ENCODE results near the gene SCGN.

The SCGN gene

GRCh38 chr6:25652007-25652515 is at the start of gene SCGN:
TSS of gene SCGN (plus strand) at chr6:25652215. CDS start at chr6:25652404, 189 bp downstream.
- DNase-seq: peak; percentile 38

- no peak for DNase-seq
These were observed 49.4 kb upstream of the SCGN start for GRCh38 chr6:25602674-25602982.

GRCh38 chr6:25603251-25603650 is 48.8 kb upstream of the SCGN start:
- DNase-seq: no peak

DNA sequence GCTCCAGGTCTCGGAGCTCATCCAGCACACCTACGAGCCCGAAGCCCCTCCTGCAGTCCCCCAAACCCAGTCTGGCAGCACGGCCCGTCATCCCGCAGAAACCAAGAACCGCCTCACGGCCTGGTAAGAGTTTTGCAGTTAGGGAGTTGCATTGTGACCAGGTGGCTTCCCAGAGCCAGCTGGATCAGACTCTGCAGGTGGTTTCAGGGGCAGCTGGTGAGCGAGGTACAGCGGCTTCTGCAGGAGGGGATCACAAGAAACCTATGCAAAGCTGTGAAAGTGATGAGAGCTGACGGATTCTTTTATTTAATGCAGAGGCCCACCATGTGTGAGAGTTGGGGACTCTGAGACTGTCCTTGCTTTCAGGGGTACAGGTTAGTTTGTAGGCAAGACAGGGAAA is 45.9 kb upstream of the SCGN start:
- no peak for DNase-seq

DNA sequence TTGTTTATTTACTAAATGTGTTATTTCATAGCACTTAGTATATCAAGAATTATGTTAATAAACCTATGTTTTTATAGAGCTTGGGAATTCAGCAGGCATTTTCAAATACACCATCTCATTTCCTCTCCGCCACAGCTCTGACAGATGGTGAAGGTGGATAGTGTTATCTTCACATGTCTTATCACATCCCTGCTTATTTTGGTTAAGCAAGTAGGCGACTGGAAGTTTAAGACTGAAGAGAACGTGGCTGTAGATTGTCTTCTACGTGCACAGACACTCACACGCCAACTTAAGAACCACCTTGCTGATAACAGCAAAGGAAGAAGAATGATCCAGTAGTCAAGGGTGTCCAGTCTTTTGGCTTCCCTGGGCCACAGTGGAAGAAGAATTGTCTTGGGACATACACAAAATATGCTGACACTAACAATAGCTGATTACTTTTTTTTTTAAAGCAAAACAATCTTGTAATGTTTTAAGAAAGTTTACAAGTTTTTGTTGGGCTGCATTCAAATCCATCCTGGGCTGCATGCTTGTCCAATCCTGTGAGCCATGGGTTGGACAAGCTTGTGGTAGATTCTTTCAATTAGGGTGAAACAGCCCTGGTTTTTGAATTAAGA is 43.3 kb upstream of the SCGN start:
- DNase-seq: no peak

DNA sequence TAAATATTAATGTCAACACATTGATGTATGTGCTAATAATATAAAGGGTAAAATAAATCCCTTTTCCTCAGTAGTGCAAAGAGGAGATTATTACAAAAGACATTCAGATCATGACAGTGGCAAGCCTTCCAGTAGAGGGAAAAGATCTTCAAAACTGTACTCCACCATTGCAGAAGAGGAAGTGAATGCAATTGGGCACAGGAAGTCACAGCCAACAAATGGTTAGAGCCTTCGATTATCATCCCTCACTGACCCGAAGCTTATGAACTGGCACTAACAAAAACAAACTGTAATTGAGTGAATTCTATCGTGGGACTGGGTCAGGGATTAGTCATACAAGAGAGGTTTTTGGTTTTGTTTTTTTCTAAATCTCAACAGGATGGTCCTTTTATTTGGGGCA is 39.3 kb upstream of the SCGN start:
- no peak for DNase-seq

- no peak for DNase-seq
These were observed 38.6 kb upstream of the SCGN start for GRCh38 chr6:25613415-25613814.

- no peak for DNase-seq
These were observed 38.0 kb upstream of the SCGN start for GRCh38 chr6:25614052-25614451.

DNA sequence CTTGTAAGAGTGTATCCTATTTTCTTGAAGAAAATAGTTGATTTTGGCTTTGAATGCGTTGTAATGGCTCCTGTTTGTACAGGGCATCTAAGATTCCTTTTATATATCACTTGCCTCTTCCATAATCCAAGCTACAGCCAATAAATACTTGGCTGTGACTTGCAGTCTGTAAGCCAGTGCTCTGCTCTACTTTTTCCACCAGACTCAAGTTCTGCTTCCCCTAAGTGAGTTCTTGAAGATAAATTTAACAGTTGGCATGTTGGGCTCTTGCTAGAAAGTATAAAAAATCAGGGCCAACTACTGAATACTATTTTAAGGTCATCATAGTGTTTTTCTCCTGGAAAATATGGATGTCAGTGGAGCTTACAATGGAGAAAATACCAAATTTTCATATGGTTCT is 36.5 kb upstream of the SCGN start:
- DNase-seq: no peak

- no peak for DNase-seq
These were observed 34.0 kb upstream of the SCGN start for GRCh38 chr6:25617997-25618396.

DNA sequence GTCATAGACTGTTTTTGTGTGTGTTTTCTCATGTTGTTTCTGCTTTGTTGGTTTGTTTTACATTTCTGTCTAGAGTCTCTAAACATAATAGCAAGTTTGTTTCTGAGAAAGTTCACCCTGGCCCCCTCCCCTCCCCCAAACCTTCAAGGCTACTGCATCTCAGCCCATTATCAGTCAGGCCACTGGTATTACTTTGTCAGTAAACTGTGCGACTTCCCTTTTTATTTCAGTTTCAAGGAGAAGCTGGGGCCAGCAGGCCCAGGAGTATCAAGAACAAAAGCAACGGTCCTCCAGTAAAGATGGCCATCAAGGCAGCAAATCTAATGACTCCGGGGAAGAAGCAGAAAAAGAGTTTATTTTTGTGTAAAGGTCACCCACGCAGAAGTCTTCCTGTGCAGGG is 32.8 kb upstream of the SCGN start:
- no peak for DNase-seq

GRCh38 chr6:25620391-25620790 is 31.6 kb upstream of the SCGN start:
- no peak for DNase-seq

- no peak for DNase-seq
These were observed 28.9 kb upstream of the SCGN start for GRCh38 chr6:25623065-25623464.

GRCh38 chr6:25623879-25624278 is 28.1 kb upstream of the SCGN start:
- DNase-seq: no peak

GRCh38 chr6:25627001-25627400 is 25.0 kb upstream of the SCGN start:
- DNase-seq: no peak

DNA sequence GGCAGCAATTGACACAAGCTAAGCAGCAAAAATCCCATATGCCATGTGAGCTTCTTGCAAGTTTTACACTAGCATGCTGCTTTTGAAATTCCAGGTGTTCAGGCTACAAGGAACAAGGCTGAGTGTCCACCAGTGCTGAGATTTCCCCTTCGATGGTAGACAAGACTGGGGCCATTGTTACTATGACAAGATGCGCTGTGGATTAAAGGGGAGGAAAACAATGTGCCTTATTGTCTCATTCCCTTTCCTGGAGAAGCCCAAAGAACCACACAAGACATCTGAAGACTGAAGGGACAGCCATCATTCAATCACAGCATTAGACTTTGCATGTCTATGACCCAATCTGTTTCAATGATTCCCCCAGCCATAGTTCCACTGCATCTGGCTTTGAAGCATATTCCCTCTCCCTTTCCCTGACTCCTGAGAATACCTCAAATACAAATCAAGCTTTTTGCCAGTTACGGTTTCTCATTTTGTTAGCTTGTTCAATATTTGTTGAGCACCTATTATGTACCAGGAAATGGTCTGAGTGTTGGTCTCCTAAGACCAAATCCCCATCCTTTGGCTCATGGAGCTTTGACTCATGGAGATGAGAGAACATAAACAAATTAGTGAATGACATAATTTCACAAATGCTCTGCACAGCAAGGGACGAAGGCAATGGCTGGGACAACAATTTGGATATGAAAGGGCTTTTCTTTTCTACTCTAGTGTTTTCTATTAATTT is 23.4 kb upstream of the SCGN start:
- DNase-seq: no peak

GRCh38 chr6:25629198-25629576 is 22.8 kb upstream of the SCGN start:
- no peak for DNase-seq

- no peak for DNase-seq
These were observed 21.3 kb upstream of the SCGN start for GRCh38 chr6:25630508-25631278.

- DNase-seq: no peak
These were observed 16.1 kb upstream of the SCGN start for GRCh38 chr6:25635886-25636317.

GRCh38 chr6:25637211-25637610 is 14.8 kb upstream of the SCGN start:
- DNase-seq: no peak

DNA sequence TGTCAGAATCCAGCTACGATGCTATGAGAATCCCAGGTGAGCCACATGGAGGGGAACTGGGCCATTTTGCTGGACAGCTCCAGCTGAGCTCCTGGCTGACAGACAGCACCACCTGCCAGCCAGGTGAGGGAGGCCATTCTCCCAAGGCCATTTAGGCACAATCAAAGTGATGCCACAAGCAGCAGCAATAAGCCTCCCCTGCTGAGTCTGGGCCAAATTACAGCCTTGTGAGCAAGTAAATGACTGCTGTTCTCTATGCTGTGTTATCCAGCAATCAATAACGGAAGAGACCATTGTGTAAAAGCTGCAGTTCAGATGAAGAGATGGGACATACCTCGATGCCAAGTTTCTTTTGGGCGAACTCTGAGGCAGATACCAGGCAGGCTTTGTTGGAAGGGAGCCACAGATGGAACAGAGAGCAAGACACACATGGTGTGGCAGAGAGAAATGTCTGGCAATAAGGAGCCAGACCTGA is 14.0 kb upstream of the SCGN start:
- no peak for DNase-seq

DNA sequence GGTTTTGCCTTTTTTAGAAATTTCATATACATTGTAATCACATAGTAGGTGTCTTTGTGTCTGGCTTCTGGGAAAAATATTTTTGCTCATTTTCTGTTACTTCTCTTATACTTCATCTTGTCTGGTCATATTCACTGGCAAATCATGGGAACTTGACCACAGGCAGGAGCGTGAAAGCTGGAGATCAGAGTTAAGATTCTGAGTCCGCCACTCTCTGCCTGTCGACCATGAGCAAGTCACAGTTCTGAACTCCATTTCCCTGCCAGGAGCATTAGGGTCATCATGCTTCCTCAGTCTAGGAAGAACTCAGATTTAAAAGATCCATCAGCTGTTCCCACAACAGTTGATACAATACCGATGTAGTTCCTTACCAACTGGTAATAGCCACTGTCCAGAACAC is 12.4 kb upstream of the SCGN start:
- no peak for DNase-seq

- no peak for DNase-seq
These were observed 11.6 kb upstream of the SCGN start for GRCh38 chr6:25640446-25640845.

DNA sequence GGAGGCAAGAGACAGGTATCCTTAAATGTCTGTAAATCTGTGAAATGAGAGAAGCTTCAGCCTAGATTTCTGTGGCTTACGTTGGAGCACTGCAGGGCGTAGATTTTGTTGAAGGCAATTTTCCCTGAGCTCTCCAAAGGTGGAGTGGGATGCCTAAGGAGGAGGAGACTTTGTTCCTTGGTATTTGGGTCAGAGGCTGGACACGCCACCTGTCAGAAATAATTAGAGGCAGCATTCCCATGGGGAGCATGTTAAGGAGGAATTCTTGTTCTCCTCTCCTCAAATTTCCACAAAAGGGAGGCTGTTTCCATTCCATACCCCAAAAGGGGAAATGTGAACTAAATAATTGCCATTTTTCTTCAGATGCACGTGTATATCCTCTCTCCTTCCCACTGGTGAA is 11.1 kb upstream of the SCGN start:
- DNase-seq: no peak

Data from 8988T (cell line).